Stimulated activated CD4-positive, alpha-beta T cell treated with anti-CD3 and anti-CD28 coated beads, Interleukin-12 subunit alpha, Interleukin-12 subunit beta, amount 100 ng/mL, for 24 hours (primary cell): Measurements from ENCODE around the gene RHOD.

Experiments used
- DNase-seq, 2 experiments: peaks; one replicate each; pipeline ENCODE4 v3.0.0-alpha.2; 2020; ENCODE audit warnings: low read depth in 2 of 2

The RHOD gene

DNA sequence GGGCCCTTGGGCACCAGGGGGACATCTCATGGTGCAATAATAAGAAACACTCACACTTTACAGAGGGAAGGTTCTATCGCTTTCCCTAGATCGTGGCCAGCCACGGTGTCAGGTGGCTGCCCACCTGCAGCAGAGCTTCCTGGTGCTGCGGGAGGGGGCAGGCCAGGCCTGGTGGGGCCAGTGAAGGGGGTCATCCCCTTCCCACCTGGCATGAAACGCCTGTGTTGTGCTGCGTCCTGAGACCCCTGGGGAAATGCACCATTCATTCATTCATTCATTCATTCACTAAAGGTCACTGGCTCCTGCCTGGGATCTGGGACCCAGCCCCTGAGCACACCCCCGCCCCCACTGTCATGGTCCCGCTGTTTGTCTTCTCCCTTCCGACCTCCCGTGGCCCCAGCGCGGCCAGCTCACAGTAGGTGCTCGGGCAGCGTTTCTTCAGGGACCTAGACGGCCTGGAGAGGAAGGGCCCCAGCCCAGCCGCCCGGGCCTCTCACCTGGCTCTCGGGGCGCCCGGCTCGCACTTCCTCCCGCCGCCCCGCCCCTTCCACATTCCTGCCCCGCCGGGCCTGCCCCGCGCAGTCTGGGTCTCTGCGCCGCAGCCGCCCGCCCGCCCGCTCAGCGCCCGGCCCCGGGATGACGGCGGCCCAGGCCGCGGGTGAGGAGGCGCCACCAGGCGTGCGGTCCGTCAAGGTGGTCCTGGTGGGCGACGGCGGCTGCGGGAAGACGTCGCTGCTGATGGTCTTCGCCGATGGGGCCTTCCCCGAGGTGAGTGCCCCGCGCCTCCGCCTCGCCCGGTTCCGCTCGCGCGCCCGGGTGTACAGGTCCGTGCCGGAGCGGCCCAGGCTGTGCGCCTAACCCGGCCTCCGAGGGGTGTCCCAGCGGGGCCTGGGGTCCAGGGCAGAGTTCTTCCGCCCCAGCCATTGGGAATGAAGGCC, at the start of gene RHOD:
Gene RHOD, plus strand, starts transcription at position 581 of the 938 bp plus-strand sequence. Its CDS starts 56 bp downstream, at position 637.
- DNase-seq, result peak in 1 of 2 experiments; percentile 34

GRCh38 chr11:67007126-67007525, 49.5 kb upstream of the RHOD start:
- DNase-seq, result no peak

- DNase-seq, result no peak
Observed at GRCh38 chr11:67010296-67010905, 46.2 kb upstream of the RHOD start.

DNA sequence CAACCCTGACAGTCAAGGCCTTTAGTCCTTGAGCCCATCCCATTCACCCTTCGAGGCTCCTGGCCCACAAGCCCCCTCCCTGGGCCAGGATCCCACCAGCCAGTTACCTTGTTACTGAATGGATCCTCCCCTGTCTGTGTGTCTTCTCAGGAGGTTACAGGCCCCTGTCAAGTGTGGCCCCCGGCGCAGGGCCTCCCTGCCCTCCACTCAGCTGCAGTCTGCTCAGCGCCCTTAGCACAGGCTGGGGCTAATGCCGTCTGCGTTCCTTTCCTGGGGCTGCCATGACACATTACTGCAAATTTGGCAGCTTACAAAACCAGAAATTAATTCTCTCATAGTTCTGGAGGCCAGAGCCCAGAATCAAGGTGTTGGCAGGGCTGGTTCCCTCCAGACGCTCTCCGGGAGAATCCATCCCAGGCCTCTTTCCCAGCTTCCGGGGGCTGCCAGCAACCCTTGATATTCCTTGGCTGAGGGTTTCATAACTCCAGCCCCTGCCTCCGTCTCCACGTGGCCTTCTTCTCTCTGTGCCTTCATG, 43.1 kb upstream of the RHOD start:
- DNase-seq, result no peak

- no peak for DNase-seq
Observed at GRCh38 chr11:67014343-67014742, 42.3 kb upstream of the RHOD start.

- no peak for DNase-seq
Observed at GRCh38 chr11:67015048-67015447, 41.6 kb upstream of the RHOD start.

GRCh38 chr11:67016550-67016949, 40.1 kb upstream of the RHOD start:
- no peak for DNase-seq

GRCh38 chr11:67020949-67021348, 35.7 kb upstream of the RHOD start:
- DNase-seq, result no peak

DNA sequence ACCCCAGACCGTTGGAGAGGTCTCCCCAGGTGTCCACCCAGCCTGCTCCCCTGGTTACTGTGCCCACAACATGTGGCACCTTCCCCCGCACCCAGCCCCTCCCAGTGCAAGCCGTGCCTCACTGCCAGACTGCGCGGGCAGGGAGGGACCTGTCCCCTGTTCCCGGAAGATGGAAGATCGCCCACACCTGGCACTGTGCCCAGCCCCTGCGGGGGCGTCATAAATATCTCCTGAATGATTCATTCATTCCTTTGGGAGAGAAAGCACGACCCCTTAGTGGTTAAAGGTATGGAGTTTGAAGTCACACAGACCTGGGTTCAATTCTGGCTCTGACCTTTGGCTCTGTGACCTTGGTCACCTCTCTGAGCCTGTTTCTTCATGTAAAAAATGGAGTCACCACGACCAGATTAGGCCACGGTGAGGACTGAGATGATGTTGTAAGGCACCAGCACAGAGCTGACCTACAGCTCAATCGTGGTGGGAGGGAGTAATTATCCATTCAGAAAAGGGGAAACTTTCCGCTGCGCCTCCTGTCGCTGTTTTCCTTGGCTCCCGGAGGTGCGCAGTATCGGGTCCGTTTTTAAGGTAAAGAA, 34.2 kb upstream of the RHOD start:
- no peak for DNase-seq

DNA sequence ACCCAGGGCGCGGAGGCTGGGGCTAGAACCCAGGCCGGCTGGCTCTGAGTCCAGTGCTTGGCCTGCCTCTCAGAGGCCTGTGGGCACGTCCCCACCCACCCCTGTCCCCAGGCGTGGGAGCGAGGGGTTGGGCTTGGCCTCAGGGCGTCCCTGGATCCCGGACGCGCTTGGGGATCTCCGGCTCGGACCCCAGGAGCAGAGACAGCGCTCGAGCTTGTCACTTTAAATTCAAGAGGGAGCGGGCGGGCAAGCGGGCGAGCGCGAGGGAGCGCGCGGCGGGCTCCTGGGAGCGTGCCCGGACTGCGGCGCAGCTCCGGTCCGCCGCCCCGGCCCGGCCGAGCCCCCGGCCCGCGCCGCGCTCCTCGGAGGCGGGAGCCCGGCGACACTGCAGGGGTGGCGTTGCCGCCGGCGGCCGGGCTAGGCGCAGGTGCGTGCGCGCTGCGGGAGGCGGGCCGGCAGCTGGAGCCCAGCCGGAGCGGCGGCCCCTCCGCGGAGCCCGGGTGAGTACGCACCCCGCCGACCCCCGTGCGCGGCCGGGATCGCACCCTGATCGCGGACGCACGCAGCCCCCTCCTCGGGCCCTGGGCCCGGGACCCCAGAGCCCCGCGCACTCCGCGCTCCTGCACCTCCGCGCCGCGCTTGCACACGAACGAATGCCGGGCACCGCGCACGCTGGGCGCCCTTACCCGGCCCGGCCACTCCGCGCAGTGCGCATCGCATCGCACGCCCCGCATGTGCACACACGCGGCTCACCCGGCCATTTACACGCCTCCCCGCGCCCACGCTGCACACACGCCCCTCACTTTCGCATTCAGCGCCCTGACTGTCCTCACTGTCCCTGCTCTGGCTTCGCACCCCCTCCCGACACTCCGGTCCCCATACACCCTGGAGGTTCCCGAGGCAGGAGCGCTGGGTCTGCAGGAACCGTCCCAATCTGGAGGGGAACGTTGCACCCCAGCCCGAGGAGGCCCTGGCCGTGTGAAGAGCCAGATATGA, 33.4 kb upstream of the RHOD start, which contains the start of gene SYT12:
Gene SYT12, plus strand, starts transcription at position 174 of the 996 bp plus-strand sequence. CDS start 7,011 bp downstream, outside the sequence.
- DNase-seq, result peak in 1 of 2 experiments; percentile 17

- DNase-seq, result no peak
Observed at GRCh38 chr11:67023957-67024353, 32.7 kb upstream of the RHOD start.

DNA sequence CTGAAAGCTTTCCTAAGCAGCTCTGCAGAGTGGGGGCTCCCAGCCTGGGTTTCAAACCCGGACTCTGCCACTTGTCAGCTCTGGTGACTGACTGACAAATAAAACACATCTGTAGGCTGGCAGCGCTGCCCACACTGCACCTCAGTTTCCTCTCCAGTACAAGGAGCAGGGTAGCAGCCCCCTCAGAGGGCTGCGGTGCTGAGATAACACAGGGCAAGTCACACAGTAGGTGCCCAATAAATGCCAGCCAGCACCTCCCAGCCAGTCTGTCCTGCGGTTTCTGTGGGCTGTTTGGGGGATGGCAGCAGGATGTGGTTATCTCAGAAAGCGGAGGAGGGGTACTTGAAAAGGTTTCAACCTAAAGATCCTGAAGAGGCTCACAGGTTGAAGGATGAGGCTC, 32.2 kb upstream of the RHOD start:
- peak in 1 of 2 experiments; percentile 45 for DNase-seq

DNA sequence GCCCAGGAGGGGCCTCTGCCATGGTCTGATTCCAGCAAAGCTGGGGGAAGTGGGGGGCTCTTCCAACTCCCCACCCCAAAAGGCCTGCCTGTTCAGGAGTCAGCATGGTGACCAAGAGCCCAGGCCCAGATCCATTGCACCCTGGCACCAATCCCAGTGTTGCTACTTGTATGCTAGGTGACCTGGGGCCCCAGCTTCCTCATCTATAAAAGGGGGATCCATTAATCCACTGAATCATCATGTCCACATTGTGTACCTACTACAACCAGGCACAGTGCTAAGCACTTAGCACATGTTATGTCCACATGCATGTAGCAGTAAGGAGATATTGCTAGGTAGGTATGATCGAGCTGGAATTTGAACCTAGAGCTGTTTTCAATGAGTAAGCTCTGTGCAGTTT, 31.7 kb upstream of the RHOD start:
- no peak for DNase-seq

DNA sequence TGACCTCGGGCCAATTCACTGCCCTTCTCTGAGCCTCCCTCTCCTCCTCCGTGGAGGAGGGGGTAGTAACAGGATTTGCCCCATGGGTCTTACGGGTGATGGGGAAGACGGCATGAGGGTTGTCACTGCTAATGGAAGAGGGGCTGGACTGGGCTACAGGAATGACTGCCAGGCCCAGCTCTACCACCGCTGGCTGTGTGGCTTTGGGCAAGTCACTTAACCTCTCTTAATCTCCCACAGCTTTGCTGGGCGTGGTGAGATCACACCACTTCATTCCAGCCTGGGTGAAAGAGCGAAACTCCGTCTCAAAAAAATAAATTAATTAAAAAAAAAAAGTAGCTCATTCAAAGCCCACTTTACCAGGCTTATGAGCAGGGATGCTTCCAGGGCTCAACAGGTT, 30.9 kb upstream of the RHOD start:
- no peak for DNase-seq

DNA sequence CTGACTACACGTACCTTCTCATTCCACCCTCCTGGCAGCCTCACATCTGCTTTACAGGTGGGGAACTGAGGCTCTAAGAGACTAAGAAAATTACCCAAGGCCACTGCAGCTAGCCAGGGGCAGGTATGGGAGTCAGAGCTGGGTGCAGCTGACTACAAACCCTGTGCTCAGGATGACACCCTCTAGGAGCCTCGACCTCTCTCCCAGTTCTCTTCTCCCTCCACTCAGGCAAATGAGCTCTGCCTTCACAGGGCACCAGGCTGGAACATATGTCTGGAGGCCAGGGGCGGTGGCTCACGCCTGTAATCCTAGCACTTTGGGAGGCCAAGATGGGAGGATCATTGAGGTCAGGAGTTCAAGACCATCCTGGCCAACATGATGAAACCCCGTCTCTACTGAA, 29.7 kb upstream of the RHOD start:
- no peak for DNase-seq

DNA sequence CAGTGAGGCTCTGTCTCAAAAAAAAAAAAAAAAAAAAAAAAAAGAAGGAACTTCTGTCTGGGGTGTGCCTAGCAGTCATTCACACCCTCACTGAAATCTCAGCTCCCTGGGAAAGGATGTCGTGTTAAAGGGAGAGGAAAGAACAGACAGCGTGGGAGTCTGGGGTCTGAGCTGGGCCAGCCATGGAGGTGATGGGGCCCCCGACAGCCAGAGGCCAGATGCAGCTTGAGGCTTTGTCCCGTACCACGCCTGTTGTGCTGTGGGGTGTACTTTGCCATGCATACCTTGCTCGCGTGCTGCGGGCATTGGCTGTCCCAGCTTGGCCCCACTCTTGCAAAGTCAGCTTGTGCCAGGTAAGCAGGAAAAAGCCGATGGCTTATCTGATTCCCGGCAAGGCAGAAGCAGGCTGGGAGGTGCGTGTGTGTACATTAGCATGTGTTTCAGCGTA, 29.1 kb upstream of the RHOD start:
- DNase-seq, result no peak

DNA sequence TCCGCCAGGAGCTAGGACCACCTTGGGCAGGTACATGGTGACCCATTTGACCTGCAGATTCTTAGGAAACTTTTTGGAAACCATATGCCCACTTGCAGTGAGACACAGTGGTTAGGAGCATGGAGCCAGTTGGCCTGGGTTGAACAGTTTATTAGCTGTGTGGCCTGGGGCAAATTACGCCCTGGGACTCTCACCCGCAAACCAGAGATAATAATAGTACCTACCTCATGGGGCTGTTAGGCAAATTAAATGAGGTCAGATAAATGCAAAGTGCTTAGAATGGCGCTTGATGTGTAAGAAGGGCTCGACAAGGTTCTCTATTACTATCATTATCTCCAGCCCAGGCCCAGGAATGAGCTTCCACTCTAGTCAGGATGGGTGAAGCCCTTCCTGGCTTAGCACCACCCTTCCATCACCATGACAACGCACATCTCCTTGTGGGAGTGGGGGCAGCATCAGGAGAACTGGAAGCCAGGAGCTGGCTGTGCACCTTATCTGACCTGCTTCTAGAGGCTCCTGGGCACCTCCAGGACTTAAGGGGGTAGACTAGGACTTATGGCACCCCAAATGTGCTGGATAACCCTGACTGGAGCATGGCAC, 28.6 kb upstream of the RHOD start:
- DNase-seq, result no peak

- DNase-seq, result no peak
Observed at GRCh38 chr11:67029146-67029545, 27.5 kb upstream of the RHOD start.

GRCh38 chr11:67030976-67031375, 25.7 kb upstream of the RHOD start:
- no peak for DNase-seq

DNA sequence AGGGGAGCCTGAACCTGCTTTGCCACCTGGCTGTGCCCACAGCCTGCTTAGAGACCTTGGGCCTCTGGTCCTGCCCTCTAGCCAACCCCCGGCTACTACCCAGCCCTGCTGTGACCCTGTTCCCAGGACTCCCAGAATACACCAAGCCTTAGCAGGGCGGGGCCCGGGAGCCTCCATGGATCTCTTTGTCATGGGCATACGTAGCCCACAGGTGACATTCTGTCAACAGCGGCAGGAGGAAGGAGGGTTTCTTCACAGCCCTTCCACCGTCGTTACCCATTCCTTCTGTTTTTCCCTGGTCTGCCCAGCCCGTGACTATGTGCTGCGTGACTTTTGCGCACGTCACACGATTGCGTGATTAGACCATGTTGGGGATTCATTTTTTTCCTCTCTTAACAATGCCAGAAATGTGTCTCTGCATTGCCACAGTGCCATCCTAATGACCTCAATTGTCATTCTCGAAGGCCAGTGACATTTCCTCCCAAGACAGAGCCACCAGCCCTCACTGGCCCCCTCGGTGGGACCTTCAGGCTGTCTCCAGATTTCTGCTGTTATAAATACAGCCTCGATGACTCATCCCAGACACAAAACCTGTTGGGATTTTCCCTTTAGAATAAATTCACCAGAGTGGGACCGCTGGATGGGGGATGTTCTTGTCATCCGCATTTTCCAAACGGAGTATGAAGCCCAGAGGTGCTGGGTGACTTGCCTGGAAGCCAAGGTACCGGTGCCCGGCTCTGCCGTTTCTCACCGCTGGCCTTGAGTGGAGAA, 24.7 kb upstream of the RHOD start:
- DNase-seq, result no peak
